Cerebellar cortex (tissue), 1 donor: Measurements from ENCODE around the gene CHKA.

Experiments used
- DNase-seq: peaks from one replicate; pipeline ENCODE4 v3.0.0-alpha.2; 2015; ENCODE audit warnings: low spot score

The CHKA gene

GRCh38 chr11:68013611-68014156, 107.5 kb downstream of the CHKA start:
- DNase-seq: no peak

DNA sequence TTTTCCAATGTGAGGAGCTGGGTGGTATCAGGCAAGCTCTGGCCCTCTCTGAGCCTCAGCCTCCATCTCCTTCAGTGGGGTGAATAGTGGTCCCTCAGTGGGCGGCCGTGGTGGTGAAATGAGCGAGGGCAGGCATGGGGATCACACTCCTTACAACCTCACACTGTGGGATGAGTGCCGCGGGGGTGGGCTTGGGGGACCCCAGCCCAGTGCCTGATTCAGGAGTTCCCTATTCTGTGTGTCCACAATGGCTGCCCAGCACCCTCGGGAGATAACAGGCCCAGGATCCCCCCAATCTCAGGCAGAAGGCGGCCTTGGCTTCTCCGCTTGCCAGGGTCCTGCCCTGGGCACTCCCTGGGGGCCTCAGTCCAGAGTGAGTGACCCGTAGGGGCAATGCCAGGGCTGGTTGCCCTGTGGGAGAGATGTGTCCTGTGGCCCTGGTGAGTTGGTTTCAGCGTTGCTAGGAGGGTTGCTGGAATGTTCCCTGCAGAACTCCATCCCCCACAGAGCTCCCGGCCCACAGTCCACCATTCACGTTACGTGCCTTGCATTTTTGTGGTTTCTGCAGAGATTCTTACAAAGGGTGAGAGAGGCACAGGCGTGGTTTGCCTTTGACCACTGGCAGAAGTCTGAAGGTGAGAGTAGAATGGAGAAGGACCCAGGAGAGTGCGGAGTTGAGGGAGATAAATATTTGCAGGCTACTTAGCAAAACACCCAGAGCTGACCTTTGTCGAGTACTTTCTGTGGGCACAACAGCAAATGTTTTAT, 108.2 kb downstream of the CHKA start:
- no peak for DNase-seq

GRCh38 chr11:68012044-68012842, 108.9 kb downstream of the CHKA start:
- DNase-seq: no peak

GRCh38 chr11:68011051-68011943, 109.9 kb downstream of the CHKA start:
- DNase-seq: no peak

- DNase-seq: peak; percentile 30
Observed at GRCh38 chr11:68010090-68011041, 110.8 kb downstream of the CHKA start, which contains the start of gene ALDH3B1. Gene ALDH3B1, plus strand, starts transcription at chr11:68010327. Its CDS starts 4,971 bp downstream, at chr11:68015298.

DNA sequence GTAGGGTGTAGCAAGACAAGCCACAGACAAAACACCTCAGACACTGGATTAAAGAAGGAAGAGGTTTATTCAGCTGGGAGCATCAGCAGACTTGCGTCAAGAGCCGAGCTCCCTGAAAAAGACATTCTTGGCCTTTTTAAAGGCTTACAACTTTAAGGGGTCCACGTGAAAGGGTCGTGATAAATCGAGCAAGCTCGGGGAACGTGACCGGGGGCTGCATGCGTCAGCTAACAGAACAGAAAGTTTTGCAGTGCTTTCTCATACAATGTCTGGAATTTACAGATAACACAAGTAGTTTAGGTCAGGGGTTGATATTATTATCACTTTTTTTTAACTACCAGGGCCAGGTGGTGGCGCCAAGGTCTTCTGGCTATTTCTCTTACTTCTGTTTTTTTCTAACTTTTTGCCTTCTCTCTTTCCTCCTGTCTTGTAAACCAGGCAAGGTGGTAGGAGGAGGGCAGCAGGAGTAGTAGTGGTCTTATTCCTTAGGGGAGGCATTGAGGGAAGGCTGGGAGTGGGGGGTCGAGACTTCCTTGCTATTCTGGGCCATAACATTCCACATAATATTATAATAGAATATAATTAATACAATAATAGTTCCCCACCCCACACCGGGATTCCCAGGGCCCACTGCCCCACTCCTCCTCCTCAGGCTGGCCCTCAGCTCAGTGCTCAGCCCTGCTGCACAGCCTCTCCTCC, 111.6 kb downstream of the CHKA start:
- DNase-seq: peak; percentile 47

DNA sequence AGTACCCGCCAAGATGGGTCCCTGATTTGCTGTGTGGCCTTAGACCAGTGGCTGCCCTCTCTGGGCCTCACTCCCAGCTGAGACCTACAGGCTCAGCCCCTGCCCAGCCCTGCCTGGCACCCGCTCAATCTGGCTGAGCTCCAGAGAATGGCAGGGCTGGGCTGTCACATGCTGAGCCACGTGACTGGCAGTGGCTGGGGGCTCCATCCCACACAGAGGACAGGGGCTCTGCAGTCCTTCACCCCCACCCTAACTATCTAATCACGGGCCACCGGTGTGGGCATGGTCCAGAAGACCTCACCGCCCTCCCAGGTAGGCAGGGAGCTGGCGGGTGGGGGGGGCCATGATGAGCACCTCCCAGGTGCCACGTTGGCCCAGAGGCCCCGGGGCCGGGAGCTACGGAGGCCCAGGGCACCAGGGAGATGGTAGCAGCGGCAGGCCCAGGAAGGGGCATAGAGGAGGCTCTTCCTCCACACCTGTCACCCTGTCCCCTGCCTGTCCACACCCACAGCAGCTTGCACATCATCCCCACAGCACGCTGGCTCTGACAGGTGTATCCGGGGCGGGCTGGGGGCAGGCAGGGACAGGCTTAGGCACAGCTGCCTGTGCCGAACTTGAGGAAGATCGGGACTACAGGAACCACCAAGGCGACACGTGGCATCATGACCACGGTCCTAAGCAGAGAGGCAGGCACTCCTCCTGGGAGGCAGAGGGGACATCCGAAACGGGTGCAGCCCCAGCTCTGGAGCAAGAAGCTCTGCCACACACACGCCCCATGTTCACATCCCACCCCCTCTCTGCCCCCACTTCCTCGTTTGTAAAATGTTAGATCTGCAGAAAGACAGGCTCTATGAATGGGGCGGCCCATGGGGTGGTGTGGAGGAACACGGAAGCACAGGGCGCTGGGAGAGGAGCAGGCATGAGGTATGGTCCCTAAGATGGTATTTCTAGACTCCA, 112.5 kb downstream of the CHKA start:
- no peak for DNase-seq

- no peak for DNase-seq
Observed at GRCh38 chr11:68007498-68008380, 113.4 kb downstream of the CHKA start.

GRCh38 chr11:68006606-68007166, 114.5 kb downstream of the CHKA start:
- no peak for DNase-seq

DNA sequence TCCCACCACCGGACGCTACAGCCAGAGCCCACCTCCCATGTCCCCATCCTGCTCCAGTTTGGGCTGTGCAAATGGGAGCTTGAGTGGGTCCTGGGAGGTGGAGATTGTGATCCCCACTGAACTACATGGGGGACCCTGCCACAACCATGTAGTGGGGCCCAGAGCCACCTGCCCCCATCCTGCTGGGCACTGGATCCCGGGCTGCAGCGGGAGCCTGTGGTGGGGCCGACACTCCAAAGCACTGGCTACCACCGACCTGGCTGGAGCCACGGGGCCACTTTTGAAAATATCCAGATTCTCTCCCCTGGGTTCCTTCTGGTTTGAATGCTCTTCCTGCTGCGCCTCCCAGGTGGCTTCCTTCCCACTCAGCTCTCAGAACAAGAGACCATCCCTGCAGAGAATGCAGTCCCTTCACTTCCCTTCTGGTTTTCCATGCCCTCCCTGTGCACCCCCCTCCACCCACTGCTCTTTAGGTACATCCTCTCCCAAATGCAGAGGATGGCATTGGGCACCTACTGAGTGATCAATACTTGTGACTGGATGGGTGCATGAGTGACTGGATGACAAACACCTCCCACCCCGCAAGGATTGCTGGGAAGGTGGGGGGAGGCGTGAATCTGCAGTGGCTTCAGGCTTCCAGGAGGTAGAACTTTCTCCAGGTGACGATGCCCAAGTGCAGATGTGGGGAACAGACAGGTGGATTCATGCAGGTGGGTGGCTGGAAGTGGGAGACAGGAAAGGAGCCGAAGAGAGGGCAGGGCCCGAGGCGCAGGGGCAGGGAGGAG, 116.4 kb downstream of the CHKA start:
- DNase-seq: no peak

- peak; percentile 60 for DNase-seq
Observed at GRCh38 chr11:68003846-68004550, 117.2 kb downstream of the CHKA start, which contains the start of gene UNC93B1. Gene UNC93B1, minus strand, starts transcription at chr11:68004097. Its CDS starts 54 bp downstream, at chr11:68004043.

- DNase-seq: no peak
Observed at GRCh38 chr11:68002938-68003845, 118.0 kb downstream of the CHKA start.
